DOHH2 (cell line): ENCODE measurements around the gene LARGE1.

ENCODE experiments used
- H3F3A ChIP-seq: fragments of 200-600 bp; sonication (generic), shearing (Covaris generic); 2 replicates; pipeline ENCODE4 v1.6.0; 2016; ENCODE audit warnings: antibody characterized with exemption, mild to moderate bottlenecking; ENCODE audit not compliant: control insufficient read depth, insufficient read depth
- H3K27ac ChIP-seq: fragments of 200-600 bp; sonication (generic); 2 replicates; pipeline ENCODE4 v1.5.1; 2014; ENCODE audit warnings: low read depth, mild to moderate bottlenecking, low read length, moderate library complexity
- H3K27me3 ChIP-seq: fragments of 200-600 bp; sonication (generic); 2 replicates; pipeline ENCODE4 v1.6.1; 2014; ENCODE audit warnings: mild to moderate bottlenecking, low read length, mixed read lengths; ENCODE audit not compliant: control insufficient read depth
- H3K36me3 ChIP-seq: fragments of 200-600 bp; sonication (generic); 2 replicates; pipeline ENCODE4 v1.6.1; 2014; ENCODE audit warnings: mild to moderate bottlenecking, low read length, moderate library complexity, mixed read lengths; ENCODE audit not compliant: control insufficient read depth
- H3K4me1 ChIP-seq: fragments of 200-600 bp; sonication (generic); 2 replicates; pipeline ENCODE4 v1.6.1; 2014; ENCODE audit warnings: mild to moderate bottlenecking, low read length, mixed read lengths; ENCODE audit not compliant: control insufficient read depth
- H3K4me2 ChIP-seq: fragments of 200-600 bp; sonication (generic); 2 replicates; pipeline ENCODE4 v1.6.0; 2014; ENCODE audit warnings: mild to moderate bottlenecking, low read length, moderate library complexity
- H3K4me3 ChIP-seq: fragments of 200-600 bp; sonication (generic); 2 replicates; pipeline ENCODE4 v1.5.1; 2014; ENCODE audit warnings: mild to moderate bottlenecking, low read length, mixed read lengths
- H3K79me2 ChIP-seq: fragments of 200-600 bp; sonication (generic); 2 replicates; pipeline ENCODE4 v1.6.1; 2014; ENCODE audit warnings: mild to moderate bottlenecking, low read length, mixed read lengths; ENCODE audit not compliant: control insufficient read depth
- H3K9me2 ChIP-seq: fragments of 200-600 bp; sonication (generic); replicated peaks from 2 replicates; pipeline ENCODE4 v1.6.1; 2014; ENCODE audit warnings: mild to moderate bottlenecking, low read length, mixed read lengths; ENCODE audit not compliant: control insufficient read depth
- H3K9me3 ChIP-seq: fragments of 200-600 bp; sonication (generic); 2 replicates; pipeline ENCODE4 v1.6.1; 2014; ENCODE audit warnings: antibody characterized with exemption, low read length, mixed read lengths; ENCODE audit not compliant: control insufficient read depth, insufficient read depth
- H4K20me1 ChIP-seq: fragments of 200-600 bp; sonication (generic); 2 replicates; pipeline ENCODE4 v1.6.0; 2014; ENCODE audit warnings: low read depth, mild to moderate bottlenecking, antibody characterized with exemption, low read length, moderate library complexity; ENCODE audit not compliant: control insufficient read depth, insufficient read depth
- CTCF ChIP-seq: fragments of 200-600 bp; sonication (generic); IDR thresholded peaks from one replicate; pipeline ENCODE4 v1.5.1; 2014; ENCODE audit warnings: antibody characterized with exemption, mild to moderate bottlenecking, low read depth, low read length; ENCODE audit not compliant: poor library complexity, severe bottlenecking
- EZH2phosphoT487 ChIP-seq: fragments of 200-600 bp; sonication (generic); IDR thresholded peaks from 2 replicates; pipeline ENCODE4 v1.6.1; 2017; ENCODE audit warnings: borderline replicate concordance, mild to moderate bottlenecking, antibody characterized with exemption, low read length, moderate library complexity, mixed read lengths

LARGE1 gene

GRCh38 chr22:33518405-33518804 lies 401.9 kb downstream of the LARGE1 start:
- Histone ChIP-seq H4K20me1 (no peaks in the 10 kb centered on the region), H3K4me1 (peaks cover 46% of the 10 kb centered on the region), H3K9me2 (no peaks in the 10 kb centered on the region), H3K27ac (no peak overlapping the region), H3F3A (no peaks in the 10 kb centered on the region), H3K27me3 (no peaks in the 10 kb centered on the region), H3K9me3 (peaks cover 8% of the 10 kb centered on the region), H3K4me2 (no peak overlapping the region), H3K4me3 (no peak overlapping the region), H3K79me2 (no peaks in the 10 kb centered on the region), H3K36me3 (no peaks in the 10 kb centered on the region)
- no peak for TF ChIP-seq EZH2phosphoT487
- TF ChIP-seq CTCF: no peak

- Histone ChIP-seq H3K27ac (no peak overlapping the region), H4K20me1 (no peaks in the 10 kb centered on the region), H3K4me3 (no peak overlapping the region), H3K79me2 (no peaks in the 10 kb centered on the region), H3K9me2 (no peaks in the 10 kb centered on the region), H3K9me3 (no peaks in the 10 kb centered on the region), H3K4me2 (no peak overlapping the region), H3K36me3 (no peaks in the 10 kb centered on the region), H3K4me1 (peaks cover 20% of the 10 kb centered on the region), H3F3A (no peaks in the 10 kb centered on the region), H3K27me3 (peaks cover 5% of the 10 kb centered on the region; the same call in 1 of the 2 replicates)
- TF ChIP-seq CTCF (no peak), EZH2phosphoT487 (no peak)
These were observed 404.5 kb downstream of the LARGE1 start for GRCh38 chr22:33515795-33516194.

- Histone ChIP-seq H3K9me2 (no peaks in the 10 kb centered on the region), H3K27ac (no peak overlapping the region), H3K4me2 (no peak overlapping the region), H3K36me3 (no peaks in the 10 kb centered on the region), H3K9me3 (no peaks in the 10 kb centered on the region), H4K20me1 (no peaks in the 10 kb centered on the region), H3K4me3 (no peak overlapping the region), H3K4me1 (no peaks in the 10 kb centered on the region), H3F3A (no peaks in the 10 kb centered on the region), H3K79me2 (no peaks in the 10 kb centered on the region), H3K27me3 (peaks cover 8% of the 10 kb centered on the region; the same call in 1 of the 2 replicates)
- TF ChIP-seq EZH2phosphoT487 (no peak), CTCF (no peak)
These were observed 406.6 kb downstream of the LARGE1 start for GRCh38 chr22:33513388-33514338.
